GM18499 (cell line): Measurements from ENCODE around the gene ELAC2.

Experiments
- ATAC-seq: cut with Tn5 transposase; IDR thresholded peaks from one replicate; pipeline ENCODE4 v1.9.1; 2021; ENCODE audit warnings: moderate number of reproducible peaks; ENCODE audit not compliant: insufficient read depth, unreplicated experiment

Gene ELAC2

GRCh38 chr17:13024526-13025257 is 6.9 kb upstream of the ELAC2 start:
- ATAC-seq = no peak

DNA sequence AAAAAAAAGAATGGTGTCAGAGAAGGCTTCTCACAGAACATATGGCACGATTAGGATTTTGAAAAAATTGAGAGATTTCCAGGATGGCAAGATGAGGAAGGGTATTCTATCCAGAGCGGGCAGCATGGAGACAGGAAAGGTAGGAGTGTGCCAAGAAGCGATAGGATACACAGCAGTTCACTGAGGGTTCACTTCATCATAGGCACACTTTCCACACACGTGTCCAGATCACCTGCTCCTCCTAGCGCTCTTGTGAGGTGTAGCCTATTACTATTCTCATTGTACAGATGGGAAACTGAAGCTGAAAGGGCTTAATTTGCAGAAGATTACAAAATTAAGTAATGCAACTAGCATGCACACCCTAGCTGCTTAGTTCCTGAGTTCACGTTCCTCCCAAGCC is 6.2 kb upstream of the ELAC2 start:
- no peak for ATAC-seq

- ATAC-seq = no peak
These were observed 759 bp downstream of the ELAC2 start for GRCh38 chr17:13016881-13017654.

DNA sequence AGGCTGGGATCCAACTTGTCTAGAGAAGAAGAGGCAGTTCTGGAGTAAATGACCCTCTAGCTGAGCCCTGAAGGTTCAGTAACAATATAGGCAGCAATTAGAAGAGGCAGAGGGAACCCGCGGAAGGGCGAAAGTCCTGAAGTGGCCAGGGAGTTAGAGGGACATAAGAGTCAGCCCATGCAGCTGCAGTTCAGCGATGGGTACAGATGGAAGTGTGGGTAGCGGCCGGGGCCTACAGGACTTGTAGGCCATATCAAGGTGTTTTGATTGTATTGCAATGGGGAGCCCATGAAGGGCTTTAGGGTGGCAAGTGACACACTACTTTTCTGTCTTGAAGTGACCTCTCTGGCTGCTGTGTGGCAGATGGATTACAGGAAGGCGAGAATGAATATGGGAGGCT is 3.0 kb downstream of the ELAC2 start:
- ATAC-seq = no peak

- no peak for ATAC-seq
These were observed 6.9 kb downstream of the ELAC2 start for GRCh38 chr17:13010959-13011358.

DNA sequence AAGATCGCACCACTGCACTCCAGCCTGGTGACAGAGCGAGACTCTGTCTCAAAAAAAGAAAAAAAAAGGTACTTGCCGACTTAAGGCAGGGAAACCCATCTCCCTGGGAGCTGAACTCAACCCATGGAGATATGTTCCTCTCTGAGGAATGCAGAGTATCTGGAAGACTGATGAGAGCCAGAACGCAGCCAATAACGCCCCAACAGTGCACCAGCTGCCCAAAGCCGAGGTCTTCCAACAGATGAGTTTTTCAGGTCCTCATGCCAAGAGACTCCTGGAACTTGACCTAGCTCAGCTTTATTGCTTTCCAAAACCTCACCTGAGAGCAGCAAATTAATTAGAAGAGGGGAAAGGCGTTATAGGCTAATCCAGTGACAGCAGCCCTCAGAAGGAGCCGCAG is 9.4 kb downstream of the ELAC2 start:
- ATAC-seq = no peak

GRCh38 chr17:13005530-13005929 is 12.3 kb downstream of the ELAC2 start:
- no peak for ATAC-seq

GRCh38 chr17:13004336-13004735 is 13.5 kb downstream of the ELAC2 start:
- ATAC-seq = no peak

DNA sequence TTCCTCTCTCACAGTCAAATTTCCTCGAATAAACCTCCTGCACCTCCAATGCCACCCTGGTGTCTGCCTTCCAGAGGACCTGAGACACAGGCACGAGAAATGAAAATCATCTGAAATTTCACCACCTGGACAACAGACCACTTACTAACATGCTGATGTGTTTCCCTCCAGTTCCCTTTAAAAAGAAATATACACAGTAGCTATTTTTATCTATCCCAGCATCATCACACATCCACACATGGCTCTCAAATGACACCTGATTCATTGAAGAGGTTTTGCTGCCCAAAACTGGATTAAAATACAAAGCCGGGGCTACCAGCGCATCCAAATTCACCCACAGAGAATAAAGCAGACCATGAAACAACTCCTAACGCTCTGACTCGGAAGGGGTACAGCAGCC is 13.9 kb downstream of the ELAC2 start:
- ATAC-seq = no peak

- ATAC-seq = no peak
These were observed 14.4 kb downstream of the ELAC2 start for GRCh38 chr17:13003454-13003851.

DNA sequence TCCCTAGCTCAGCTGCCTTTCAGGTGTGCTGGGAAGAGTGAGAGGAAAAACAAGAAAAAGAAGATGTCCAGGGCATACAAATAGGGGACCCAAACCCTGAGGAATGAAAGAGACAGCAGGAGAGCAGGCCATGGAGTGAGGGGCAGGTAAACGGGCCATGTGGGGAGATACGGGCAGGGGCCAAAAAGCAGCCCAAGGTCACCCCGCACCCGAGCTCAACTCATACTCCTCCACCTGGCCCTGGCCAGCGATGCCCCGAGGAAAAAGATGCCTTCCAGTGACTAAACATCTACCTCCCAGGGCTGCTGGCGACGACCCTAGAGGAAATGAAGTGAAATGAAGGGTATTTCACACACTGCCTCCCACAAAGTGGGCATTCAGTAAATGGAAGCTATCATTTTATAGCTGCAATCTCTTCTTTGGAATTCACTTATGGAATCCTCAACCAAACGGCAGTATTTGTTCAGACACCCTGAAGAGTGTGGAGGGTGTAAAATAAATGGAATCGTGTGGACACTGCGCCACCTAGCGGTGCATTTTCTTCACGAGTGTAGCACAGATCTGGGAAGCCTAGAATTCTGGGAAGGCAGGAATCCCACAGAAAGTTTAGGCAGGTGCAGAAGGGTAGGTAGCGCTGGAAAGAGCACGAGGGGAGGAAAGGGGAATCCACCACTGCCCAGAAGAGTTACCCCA is 14.9 kb downstream of the ELAC2 start:
- ATAC-seq = no peak

DNA sequence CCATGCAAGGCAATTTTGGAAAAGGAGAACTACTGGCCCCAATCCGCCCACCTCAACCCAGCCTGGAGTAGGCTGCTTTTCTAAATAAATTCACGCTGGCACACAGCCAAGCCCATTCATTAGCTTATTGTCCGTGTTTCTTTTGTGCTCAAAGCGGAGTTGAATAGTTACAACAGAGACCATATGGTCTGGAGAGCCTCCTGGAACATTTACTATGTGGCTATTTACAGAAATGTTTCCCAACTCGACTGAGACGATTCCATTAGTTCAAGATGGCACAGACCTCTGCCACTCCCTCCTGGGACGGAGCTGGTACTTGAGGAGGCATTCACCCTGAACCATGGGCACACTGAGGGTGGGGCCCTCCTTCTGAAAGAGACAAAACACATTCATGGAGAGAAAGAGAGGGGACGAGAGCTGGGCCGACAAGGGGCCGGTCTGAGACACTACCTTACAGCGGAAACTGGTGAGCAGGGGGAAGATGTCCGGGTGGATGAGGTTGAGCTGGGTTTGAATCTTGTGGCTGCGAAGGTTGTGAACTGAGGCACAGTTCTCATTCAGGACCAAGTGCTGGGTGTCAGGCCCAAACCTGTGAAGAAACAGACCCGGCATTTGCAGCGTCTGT is 15.7 kb downstream of the ELAC2 start:
- no peak for ATAC-seq

- no peak for ATAC-seq
These were observed 17.3 kb downstream of the ELAC2 start for GRCh38 chr17:13000561-13000960.

DNA sequence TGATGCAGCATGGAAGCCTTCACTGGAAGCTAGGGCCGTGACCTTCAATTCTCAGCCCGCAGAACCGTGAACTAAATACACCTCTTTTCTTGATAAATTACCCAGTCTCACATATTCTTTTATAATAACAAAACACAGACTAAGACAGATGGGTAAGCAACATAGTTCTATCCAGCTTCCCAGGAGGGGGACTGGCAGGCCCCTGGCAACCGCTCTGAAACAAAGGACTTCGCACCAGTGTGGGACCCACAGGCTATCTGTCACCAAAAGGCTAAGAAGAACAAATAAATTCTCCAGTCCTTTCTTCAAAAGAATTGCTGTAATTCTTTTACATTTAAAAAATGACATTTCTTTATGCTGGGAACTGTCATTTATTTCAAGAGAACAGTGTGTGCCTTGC is 19.0 kb downstream of the ELAC2 start:
- no peak for ATAC-seq

GRCh38 chr17:12998461-12998860 is 19.4 kb downstream of the ELAC2 start:
- no peak for ATAC-seq

DNA sequence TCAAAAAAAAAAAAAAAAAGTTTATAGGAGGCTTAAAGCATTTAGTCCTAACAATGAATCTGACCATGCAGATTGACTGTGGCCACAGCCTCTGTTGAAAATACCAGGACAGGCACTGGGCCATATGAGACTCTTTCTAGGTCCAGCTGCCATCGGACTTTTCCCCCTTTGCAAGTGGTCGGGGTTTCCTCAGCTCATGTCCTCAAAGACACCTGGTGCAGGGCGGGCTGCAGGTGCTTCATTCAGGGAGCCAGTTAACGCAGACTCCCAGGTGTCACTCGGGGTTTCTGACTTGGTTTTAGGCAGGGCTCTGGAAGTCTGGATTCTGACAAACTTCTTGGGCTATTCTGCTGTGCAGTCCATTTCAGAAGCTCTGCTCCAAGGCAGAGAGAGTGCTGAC is 20.9 kb downstream of the ELAC2 start:
- ATAC-seq = no peak

DNA sequence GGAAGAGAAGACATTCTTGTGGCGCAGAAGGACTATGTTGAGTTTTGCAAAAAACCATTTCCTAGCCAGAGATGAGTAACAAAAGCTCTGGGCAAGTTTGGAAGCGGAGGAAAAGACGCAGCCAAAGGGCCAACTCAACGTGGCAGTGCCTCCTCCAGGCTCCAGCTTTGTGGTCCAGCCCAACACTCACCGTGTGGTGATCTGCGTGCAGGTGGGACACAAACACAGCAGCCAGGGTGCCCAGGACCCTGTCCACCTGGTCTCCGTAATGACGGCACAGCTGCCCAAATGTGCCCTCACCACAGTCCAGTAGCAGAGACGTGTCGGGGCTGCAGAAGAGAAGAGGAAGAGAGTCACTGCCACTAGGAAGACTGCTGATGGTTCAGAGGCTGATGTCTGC is 21.5 kb downstream of the ELAC2 start:
- ATAC-seq = no peak

- ATAC-seq = no peak
These were observed 21.9 kb downstream of the ELAC2 start for GRCh38 chr17:12995896-12996295.

- ATAC-seq = no peak
These were observed 22.5 kb downstream of the ELAC2 start for GRCh38 chr17:12995106-12995895.
